OCI-LY1 (cell line): Measurements from ENCODE around the gene MROH9.

Experiments used
- CTCF ChIP-seq: fragments of 200-600 bp; sonication (generic), shearing (Covaris generic); IDR thresholded peaks from 2 replicates; pipeline ENCODE4 v1.5.1; 2017; ENCODE audit warnings: mild to moderate bottlenecking, antibody characterized with exemption, low read length, moderate library complexity, mixed read lengths
- EZH2 ChIP-seq: fragments of 200-600 bp; sonication (generic), shearing (Covaris generic); IDR thresholded peaks from 2 replicates; pipeline ENCODE4 v1.8.0; 2017; ENCODE audit warnings: borderline replicate concordance, mixed run types, mild to moderate bottlenecking, antibody characterized with exemption, low read length, moderate library complexity, mixed read lengths

GRCh38 chr1:170993151-170993550 is 57.8 kb downstream of the MROH9 start:
- TF ChIP-seq EZH2 (no peak), CTCF (no peak)
